Head of caudate nucleus (tissue), 42 donors: Measurements from ENCODE around the gene RAB3C.

ENCODE experiments used
- DNase-seq, 42 donors: peaks; one replicate each; pipeline versions ENCODE4 v3.0.0 to v3.0.0-alpha.2; 2020 to 2021; ENCODE audit warnings: mixed read lengths in 7 of 42
- intact Hi-C: fragments of 100-400 bp; cut with DNase I; formaldehyde crosslinking; loops from one replicate; pipeline ENCODE4 v1.15.0; 2022

Gene RAB3C

DNA sequence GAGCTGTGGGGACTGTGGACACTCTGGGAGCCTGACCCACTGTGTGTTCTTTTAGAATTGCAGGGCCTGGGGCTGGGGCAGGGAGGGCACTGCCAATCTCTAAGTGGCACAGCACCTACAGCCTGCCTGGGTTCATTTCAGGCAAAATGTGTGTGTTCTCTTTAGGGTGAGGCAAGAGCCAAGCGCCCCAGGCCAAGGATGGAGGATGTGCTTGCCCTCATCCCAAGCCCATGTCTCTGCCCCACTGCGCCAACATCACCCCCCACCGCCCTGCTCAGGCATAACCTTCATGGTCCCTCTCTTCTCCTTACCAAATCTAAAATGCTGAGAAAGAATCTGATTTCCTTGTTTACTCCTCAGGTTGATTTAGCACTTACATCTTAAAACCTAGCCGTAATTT lies 304.4 kb downstream of the RAB3C start:
- intact Hi-C loops = loop anchor here (5.0 kb wide), 1 partner anchor 120 kb away; no protein-coding TSS in a partner anchor
- DNase-seq = no peak

DNA sequence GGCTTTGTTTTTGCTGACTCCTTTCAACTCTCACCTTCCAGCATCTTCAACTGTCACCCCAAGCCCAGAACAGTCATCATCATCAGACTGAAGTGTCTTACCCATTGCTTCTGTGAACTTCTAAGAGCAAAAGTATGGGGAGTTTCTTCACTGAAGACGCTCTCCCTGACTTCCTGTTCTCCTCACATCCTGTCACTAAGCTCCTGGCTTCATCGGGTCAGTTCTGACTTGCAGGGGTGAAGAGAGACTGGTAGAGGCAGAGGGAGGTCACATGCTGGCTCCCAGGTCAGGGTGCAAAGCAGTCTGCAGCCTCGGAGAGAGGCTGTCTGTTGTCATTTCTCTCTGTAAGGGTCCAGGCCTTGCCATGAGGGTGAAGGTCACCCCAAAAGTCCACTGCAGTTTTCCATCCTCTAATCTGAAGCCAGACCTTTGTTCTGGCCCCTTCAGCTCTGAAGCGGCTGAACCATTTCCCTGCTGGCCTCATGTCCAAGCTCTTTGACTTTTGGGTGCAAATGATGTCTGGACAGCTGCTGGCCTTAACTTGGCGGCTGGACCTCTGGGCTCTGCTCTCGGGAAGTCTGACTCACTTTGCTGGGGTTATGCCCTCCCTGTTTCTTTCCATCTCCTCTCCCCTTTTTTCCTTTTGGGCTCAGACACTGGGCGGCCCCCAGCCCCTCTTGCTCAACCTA lies 305.0 kb downstream of the RAB3C start:
- DNase-seq = no peak
- intact Hi-C loops = loop anchor here (5.0 kb wide), 1 partner anchor 119 kb away; no protein-coding TSS in a partner anchor

DNA sequence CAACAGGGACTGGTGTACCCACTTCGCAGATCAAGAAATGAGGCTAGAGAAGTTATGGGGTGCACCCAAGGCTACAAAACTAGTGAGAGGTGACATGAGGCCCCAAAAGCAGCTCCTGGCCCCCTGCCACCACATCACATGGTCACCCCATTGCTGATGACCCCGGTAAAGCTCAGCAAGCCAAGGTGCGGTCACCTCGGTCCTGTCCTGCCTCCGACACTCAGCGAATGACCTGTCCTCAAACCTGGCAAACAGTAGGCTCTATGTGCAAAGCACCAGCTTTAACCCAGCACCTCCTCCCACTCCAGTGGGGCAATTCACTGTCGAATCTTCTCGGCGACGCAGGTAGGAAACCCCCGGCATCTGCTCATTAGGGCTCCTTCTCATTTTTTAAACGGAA lies 307.4 kb downstream of the RAB3C start:
- intact Hi-C loops = loop anchor here (10.0 kb wide), 1 partner anchor 285 kb away; no protein-coding TSS in a partner anchor
- DNase-seq = no peak

DNA sequence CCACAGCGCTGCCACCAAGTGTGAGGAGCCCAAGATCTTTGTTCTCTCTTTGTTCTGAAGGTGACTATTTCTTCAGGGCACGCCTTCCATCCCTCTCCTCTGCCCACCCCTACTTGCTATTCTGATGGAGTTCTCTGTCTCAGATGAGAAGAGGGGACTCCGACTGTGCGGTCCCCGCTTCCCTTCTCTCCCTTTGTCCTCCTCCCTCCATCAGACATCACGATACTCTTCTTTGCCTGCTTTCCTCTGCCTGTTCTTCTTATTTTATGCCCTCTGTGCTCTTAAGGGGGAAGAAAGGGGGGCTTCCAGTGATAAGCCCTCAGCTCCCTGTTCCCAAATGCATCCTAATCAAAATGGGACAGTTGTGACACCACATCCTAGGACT lies 307.8 kb downstream of the RAB3C start:
- peak in 2 of 42 donors; percentile 9 to 13 for DNase-seq
- intact Hi-C loops = loop anchor here (10.0 kb wide), 1 partner anchor 284 kb away; no protein-coding TSS in a partner anchor

DNA sequence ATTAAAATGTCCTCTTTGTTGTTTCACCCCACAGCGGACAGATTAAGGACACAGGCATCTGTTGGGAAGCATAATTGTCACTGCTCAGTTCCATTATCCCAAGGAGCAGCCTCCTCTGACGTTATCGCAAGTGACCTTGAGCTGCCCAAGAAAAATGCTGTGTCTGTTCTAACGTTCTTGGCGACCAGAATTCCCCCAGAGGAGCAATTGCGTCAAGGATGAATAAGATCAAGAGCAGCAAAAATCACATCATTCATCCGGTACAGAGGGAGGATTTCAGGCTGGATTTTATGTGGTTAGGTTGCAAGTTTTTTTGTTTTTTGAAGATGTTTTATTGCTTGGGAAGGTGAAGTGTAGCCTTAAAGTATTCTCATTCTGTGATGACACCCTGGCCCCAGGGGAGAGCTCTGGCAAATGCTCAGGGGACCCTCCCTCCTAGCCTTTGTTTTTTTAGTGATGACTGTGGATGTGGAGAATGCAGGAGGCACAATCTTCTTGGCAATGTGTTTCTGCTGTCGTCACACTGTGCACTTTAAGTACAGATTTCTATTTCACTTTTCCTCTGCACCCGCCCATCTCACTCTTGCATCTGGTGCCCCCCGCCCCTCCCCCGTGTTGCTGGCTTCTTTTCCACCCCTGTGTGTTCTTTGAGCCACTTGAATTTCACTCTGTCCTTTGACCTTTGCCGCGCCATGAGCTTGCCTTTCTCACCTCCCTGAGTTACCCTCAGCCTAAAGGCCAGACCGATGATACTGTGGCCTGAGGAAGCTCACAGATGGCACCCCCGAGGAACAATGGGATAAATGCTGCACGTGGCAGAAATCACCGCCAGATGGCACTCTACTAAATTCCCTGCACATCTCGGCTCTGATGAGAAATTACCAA lies 308.5 kb downstream of the RAB3C start:
- peak; percentile 25 to 89 (median 76) for DNase-seq
- intact Hi-C loops = loop anchor here (10.0 kb wide), 1 partner anchor 283 kb away; no protein-coding TSS in a partner anchor

DNA sequence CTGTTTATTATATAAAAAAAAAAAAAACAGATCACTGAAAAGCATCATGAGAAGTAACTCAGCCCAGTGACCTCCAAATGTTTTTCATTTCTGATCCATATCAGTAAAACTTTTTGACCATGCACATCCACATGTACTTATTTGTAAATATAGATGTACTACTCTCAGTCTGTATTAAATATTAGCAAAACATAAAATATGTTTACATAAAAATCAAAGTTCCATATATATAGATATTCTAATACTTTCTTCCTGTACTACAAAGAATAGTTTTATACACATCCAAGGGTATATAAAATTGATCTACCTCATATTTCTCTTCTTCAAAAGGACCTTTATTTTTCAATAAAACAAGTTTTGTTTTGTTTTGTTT lies 309.1 kb downstream of the RAB3C start:
- DNase-seq = no peak
- intact Hi-C loops = loop anchor here (10.0 kb wide), 1 partner anchor 283 kb away; no protein-coding TSS in a partner anchor

DNA sequence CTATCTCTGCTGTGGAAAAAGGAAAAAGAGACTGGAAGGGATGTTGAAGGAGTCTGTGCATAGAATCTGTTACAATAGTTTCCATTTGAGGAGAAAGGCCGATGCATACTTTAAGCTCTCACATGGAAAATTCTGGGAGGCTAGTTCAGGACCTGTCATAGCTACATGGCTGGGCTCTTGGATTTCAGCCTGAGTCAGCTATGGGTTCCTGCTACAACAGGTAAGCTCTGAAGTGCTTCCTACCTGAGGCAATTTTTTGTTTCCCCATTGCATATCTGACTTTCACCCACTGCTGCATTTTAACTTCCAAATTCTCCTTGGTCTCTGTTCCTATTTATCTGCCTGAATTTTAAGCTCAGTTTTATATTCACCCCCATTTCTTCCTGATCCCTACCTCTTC lies 310.7 kb downstream of the RAB3C start:
- intact Hi-C loops = loop anchor here (10.0 kb wide), 1 partner anchor 281 kb away; no protein-coding TSS in a partner anchor
- no peak for DNase-seq

DNA sequence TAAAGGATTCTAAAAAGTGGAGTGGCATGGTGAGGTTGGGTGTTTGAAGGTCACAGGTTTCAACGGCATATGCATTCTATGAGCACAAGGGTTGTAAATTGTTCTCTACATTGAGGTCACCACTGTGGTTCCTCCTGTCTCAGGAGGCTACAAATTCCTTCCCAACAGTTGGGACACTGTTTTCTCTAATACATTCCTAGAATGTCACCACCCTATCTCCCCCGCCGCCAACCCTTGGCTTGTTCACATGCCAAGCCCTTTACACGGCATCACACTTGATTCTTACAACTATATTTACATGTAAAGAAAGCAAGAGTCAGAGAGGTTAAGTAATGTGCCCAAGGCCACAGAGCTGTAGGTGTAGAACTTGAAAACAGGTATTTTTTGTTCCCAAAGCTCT lies 315.1 kb downstream of the RAB3C start:
- no peak for DNase-seq
- intact Hi-C loops = loop anchor here (10.0 kb wide), 1 partner anchor 277 kb away; no protein-coding TSS in a partner anchor

DNA sequence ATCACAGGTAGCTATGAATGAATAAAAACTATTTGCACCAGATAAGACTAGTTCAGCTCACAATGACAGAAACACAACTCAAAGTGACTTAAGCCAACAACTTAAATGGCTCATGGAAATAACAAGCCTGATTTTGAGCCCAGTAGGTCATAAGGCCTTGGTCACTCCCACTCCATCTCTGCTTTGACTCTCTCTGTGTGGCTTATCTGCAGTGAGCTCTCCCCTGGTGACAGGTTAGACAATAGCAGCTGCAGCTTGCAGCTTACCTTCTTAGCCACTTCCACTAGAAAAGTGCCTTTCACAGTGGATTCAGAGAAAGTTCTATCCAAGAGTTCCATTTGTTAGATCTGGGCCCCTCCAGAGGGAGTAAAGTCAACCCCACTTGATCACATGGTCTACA lies 315.7 kb downstream of the RAB3C start:
- intact Hi-C loops = loop anchor here (10.0 kb wide), 1 partner anchor 276 kb away; no protein-coding TSS in a partner anchor
- no peak for DNase-seq

DNA sequence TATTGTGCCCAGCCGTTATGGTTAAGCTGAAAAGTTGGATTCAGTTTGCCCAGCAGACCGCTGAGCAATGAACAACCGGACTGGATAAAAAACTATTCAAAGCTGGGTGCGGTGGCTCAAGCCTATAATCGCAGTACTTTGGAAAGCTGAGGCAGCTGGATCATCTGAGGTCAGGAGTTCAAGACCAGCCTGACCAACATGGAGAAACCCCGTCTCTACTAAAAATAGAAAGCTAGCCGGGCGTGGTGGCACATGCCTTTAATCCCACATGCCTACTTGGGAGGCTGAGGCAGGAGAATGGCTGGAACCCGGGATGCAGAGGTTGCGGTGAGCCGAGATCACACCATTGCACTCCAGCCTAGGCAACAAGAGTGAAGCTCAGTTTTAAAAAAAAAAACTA lies 318.4 kb downstream of the RAB3C start:
- intact Hi-C loops = no loop called here
- DNase-seq = no peak

DNA sequence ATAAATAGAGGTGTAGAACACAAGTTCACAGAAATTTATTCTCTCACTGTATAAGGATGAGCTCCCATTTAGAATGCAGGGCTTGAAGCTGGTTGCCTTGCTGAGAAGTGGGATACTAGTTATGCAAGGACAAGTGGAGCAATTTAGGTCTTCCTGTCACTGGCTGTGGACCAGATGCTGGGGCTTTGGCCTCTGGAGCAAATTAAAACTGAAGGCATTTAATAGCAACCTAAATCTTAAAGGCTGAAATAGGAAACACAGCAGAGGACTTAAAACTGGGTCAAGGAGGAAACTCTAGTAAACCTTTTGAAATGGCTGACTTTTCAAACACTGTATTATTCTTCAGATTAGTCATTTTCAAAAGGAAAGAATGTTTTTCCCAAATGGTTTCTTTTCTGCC lies 319.4 kb downstream of the RAB3C start:
- intact Hi-C loops = no loop called here
- no peak for DNase-seq

DNA sequence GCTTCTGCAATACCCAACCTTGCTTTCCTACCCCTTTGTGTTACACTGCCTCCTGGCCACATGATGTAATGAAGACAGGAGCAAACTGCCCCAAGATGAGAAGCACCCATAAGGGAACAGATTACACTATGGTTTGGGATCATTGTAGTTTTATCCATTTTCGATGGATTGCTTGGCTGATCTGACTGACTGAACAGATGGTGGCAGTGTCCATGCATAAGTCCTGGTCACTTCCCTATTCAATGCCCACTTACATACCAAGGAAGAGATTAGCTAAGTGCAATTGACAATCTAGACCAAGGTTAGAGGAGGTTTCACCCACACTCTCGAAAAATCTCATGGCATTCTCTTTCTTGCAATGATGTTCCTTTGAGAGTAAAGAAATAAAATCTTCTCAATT lies 319.9 kb downstream of the RAB3C start:
- DNase-seq = no peak
- intact Hi-C loops = no loop called here

DNA sequence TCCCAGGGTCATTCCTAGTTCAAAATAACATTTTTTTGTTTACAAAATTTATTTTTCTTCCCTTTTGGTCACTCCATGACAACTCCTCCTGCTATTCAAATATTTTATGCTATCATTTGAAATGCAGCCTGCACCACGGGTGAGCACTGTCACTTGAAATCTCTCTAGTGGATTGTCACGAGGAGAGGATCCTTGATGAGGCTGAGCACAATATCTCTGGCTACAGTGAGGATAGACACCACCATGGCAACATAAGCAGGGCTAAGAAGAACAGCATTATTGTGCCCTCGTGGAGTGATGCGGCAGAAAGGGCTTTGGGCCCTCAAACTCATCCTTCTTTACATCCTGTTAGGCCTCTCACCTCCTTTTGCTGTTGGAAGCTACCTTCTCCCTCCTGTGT lies 321.9 kb downstream of the RAB3C start:
- DNase-seq = no peak
- intact Hi-C loops = no loop called here

DNA sequence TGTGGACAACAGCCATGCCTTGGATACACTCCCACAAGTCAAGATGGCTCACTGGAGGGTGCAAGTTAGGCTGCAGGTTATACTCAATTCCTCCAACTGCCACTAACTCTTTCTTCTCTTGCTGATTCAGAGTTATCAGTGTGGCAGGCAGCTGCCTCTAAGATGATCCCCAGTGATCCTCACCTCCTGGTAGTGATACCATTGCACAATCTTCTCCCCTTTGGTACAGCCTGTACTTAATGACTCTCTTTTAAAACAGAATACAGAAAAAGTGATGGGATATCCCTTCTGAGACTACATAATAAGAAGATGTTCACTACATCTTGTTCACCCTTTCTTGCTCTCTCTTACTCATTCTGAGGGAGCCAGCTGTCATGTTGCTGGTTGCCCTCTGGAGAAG lies 323.1 kb downstream of the RAB3C start:
- no peak for DNase-seq
- intact Hi-C loops = no loop called here
